Limb (tissue), 2 donors: ENCODE measurements around the gene HBG2.
"Not testable (repeated sequence)": the region's sequence is repeated elsewhere in the genome, so short reads cannot be mapped to it uniquely, and the experiment has no call there.

Experiments used
- DNase-seq, 2 donors: peaks; one replicate each; pipeline ENCODE4 v3.0.0-alpha.2; 2016; ENCODE audit errors: extremely low spot score in 2 of 2

Gene HBG2

DNA sequence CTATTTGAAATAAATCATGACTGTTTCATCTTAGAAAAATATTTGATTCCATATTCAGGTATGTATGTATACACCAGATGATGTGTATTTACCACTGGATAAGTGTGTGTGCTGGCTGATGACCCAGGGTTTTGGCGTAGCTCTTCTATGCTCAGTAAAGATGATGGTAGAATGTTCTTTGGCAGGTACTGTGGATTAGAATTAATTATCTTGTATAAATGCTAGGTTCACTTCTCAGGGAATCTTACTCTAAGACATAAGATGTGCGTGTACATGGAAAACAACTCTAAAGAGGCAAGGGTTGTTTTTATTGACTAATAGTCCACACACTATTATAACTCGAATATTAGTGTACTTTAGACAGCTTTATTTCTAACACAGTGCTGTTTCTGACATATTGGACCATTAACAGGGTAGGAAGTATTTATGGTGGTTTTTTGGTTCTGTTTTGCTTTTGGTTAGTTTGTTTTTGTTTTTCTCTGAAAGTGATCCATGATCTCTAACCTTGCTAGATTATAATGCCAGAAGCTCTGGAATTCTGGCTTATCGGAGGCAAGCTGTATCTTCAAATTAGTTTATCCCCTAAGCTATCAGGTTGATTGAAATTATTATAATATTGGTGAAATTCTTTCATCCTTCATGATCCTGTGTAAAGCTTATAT lies 3.9 kb downstream of the HBG2 start:
- DNase-seq = no peak

DNA sequence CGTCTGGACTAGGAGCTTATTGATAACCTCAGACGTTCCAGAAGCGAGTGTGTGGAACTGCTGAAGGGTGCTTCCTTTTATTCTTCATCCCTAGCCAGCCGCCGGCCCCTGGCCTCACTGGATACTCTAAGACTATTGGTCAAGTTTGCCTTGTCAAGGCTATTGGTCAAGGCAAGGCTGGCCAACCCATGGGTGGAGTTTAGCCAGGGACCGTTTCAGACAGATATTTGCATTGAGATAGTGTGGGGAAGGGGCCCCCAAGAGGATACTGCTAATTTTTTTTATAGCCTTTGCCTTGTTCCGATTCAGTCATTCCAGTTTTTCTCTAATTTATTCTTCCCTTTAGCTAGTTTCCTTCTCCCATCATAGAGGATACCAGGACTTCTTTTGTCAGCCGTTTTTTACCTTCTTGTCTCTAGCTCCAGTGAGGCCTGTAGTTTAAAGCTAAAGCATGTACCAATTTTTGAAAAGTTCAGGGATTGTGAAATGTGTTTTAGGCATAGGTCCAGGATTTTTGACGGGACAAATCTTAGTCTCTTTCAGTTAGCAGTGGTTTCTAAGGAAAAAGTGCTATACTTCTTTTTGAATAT lies 4.7 kb downstream of the HBG2 start, which contains the start of gene HBG1:
Gene HBG1, minus strand, starts transcription at position 51 of the 590 bp plus-strand sequence. CDS start 53 bp downstream, outside the sequence.
- DNase-seq = not testable (repeated sequence)

DNA sequence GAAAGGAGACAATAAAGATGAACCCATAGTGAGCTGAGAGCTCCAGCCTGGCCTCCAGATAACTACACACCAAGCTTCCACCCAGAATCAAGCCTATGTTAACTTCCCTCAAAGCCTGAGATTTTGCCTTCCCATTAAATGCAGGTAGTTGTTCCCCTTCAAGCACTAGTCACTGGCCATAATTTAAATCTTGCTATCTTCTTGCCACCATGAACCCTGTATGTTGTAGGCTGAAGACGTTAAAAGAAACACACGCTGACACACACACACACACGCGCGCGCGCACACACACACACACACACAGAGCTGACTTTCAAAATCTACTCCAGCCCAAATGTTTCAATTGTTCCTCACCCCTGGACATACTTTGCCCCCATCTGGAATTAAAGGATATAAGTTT lies 6.1 kb downstream of the HBG2 start:
- DNase-seq = not testable (repeated sequence)

DNA sequence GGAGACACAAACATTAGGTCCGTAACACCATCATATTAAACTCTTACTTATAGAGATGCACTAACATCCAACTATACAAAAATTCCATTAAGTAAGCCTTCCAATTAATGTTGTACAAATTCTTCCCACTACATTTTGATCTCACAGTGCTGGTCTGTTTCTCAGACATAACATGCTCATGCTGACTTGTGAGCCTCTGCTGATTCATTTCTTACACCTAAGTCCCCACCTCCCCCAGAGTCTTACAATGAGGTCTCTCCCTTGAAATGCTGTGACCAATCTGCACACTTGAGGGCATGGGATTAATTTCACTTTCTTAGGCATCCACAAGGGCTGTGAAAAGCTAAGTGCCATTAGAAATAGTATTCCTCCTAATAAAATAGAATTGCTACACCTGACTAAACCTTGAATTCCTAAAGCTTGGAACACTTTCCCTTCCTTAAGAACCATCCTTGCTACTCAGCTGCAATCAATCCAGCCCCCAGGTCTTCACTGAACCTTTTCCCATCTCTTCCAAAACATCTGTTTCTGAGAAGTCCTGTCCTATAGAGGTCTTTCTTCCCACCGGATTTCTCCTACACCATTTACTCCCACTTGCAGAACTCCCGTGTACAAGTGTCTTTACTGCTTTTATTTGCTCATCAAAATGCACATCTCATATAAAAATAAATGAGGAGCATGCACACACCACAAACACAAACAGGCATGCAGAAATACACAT lies 6.9 kb downstream of the HBG2 start:
- no peak for DNase-seq

DNA sequence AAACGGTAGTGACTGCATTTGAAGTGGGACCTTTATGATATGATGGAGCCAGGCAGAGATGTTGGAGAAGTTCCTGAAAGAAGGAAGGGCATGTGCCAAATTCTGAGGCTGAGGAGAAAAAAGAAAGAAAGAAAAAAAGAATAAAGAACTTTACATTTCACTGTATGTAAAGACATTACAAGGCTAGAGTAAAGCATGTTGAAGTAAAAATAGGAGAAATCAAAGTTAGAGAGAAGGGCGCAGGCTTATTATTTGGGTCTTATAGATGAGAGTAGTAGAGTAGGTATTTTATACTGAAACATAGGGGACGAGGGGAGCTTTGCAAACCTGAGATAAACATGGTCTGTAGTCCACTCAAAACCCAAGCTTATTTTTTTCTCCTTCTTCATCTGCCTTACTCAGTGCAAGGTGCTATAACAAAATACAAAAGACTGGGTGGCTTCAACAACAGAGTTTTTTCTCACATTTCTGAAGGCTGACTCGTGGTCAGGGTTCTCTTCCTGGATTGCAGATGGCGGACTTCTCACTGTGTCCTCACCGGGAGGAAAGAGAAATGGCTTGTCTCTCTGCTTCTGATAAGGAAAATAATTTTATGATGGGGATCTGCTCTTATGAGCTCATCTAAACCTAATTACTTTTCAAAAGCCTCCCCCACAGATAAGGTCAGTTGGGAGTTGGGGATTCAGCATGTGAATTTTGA lies 7.7 kb downstream of the HBG2 start:
- no peak for DNase-seq

DNA sequence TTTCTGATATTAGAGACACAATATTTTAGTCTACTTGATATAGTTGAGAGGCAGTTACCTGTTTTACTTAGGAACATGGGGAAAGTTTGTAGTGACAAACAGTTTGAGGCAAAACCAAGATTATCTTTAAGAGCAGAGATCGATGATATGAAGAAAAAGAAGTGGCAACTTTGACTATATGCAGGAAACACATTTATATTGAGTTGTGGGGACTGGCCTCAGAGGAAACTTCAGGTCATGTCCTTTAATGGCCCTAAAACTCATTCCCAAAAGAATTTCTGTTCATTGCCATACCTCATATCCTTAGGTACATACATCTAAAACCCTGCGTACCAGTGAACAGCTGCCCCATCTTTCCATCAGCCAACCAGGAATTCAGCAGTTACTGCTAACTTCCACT lies 9.4 kb downstream of the HBG2 start:
- no peak for DNase-seq

DNA sequence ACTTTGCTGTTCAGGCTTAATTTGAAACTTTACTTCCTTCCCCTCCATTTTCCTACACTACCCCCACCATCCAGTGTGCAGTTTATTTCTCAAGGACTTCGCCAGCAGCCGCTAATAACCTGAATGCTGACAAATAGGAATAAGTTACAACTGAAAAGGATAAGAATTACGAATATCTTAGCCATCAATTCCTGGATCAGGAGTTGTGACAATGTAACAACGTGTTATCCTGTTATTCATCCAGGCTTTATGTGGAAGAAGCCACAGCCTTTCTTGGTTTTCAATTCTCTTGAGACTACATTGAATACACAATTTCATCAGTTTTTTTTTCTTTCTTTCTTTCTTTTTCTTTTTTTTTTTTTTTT lies 10.8 kb downstream of the HBG2 start:
- DNase-seq = no peak

DNA sequence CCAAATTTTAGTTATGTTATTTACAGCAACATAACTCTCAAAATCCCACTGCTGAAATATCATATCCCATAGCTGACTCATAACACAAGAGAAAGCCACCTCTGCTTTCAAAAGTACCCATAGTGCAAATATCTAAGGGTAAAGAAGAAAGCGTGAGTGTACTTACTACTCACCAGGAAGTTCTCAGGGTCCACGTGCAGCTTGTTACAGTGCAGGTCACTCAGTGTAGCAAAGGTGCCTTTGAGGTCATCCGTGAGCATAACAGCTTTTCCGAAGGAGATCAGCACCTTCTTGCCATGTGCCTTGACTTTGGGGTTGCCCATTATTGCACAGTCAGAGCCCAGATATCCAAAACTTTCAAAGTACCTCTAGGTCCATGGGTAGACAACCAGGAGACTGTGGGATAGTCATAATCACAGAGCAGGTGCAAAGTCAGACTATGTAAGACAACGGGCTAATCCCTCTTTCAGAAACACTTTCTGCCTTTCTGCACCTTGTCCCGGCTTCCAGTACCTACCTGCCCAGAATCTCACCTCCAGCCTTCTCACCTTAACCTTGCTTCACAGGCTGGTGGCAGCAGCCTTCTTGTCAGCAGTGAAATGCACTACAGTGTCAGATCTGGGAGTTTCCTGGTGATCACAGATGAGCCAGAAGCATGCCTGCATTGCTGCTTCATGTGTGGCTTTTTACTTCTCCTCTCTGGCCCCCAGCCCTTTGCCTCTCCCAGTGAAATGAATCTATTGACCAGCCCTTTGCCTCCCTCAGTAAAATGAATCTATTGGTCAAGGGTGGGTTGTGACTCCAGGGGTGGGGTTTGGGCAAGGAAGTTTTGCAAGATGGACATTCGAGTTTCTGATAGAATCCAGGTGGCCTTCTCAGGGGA lies 11.4 kb downstream of the HBG2 start:
- no peak for DNase-seq

DNA sequence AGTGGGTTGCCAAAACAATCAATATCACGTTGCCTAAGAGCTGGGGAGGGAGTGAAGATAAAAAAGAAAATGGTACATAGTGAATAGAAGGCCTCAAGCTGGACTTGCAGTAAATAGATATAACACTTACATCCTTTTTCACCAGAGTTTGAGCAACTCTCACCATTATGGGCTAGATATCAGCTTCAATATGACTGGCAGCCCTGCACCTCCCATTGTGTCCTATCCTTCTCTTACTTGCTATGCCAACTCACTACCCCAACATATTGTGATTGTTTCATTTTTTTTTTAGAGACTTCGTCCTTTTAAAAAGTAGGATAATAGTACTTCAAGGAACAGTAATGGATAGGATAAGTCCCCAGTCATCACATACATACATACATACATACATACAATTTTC lies 12.4 kb downstream of the HBG2 start:
- DNase-seq = no peak

DNA sequence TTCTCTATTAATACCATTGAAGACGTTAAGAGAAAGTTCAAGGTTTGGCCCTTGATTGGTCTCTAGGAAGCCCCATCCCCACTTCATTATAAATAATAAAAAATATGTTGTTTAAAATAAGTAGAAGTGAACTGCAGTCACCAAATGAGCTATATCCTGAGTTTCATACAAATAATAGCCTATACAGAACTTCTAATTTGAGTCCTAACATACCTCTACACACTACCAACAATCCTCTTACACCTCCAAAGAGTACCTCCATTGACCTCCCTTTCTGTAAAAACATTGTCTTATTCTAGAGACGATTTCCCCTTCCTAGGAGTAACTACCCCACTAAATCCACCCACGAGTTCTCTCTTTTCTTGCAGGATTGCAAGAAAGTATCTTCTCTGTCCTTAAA lies 13.1 kb downstream of the HBG2 start:
- DNase-seq = no peak

DNA sequence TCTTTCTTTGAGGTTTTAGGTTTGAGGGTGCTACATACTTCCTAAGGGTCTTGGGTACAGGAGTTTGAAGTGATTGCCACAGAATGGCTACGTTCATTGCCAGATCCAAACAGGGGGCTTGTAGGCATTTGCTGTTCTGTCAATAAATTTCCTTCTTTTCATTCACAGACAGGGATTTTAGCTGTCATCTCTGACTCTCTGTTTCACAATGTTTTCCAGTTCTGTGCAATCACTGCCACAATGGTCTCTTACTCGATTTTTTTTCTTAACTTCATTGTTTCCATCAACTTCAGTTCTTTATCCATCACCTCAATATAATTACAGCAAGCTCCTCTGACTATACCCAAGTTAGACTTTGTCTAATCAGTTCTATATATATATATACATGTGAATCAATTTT lies 14.1 kb downstream of the HBG2 start:
- no peak for DNase-seq

DNA sequence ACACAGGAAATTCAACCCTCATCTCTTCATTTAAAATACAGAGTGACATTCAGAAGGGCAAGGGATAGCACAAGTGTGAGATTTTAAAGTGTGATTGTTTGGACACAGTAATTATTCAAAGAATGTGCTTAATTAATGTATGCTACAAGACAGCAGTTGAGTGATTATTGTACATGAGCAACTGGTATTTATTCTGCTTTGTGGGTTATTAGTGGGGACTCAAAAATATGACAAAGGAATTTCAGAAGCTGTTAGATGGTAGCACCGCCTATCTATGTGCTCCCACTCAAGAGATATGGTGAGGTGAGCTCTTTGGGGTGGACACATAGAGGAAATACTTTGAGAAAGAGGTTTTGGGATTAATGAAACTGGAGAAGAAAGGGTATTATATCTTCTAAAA lies 14.5 kb downstream of the HBG2 start:
- no peak for DNase-seq

DNA sequence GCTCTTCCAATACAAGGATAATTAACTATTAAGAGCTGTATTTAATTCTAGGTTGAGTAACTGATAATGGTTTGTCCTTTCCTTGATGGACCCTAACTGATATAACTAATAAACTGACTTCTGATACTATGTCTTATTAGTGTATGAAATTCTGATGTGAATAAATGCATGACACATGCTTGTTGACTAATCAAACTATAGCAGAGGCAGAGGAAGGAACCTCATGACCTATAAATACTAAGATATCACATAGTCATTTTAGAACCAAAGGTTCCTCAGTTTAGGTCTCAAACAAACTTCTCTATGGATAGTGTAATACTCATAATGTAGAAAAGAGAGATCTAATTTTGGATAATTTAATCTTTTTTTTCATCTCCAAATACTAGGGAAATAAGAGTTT lies 15.5 kb downstream of the HBG2 start:
- no peak for DNase-seq

DNA sequence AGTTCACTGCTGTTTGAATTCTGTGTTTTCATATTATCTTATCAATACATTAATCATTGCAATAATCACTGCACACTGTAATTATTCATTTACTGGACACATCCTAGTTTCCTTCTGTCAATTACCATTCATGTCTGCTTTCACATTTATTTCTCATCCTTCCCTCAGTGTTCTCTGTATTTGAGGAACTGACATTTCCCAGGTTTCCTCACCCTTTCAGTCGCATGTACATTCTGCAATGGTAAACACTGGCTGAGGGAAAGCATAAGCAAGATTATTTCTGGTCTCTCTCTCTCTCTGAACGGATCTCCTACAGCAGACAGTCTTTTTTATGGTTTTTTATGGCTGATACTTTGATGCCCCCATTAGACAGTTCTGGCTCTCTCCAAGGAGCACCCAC lies 16.1 kb downstream of the HBG2 start:
- no peak for DNase-seq

DNA sequence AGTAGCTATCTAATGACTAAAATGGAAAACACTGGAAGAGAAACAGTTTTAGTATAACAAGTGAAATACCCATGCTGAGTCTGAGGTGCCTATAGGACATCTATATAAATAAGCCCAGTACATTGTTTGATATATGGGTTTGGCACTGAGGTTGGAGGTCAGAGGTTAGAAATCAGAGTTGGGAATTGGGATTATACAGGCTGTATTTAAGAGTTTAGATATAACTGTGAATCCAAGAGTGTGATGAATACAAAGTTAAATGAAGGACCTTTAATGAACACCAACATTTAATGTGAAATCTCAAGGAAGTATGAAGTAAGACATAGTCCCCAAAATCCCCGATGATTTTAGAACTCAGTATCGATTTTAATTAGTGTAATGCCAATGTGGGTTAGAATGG lies 17.2 kb downstream of the HBG2 start:
- no peak for DNase-seq

DNA sequence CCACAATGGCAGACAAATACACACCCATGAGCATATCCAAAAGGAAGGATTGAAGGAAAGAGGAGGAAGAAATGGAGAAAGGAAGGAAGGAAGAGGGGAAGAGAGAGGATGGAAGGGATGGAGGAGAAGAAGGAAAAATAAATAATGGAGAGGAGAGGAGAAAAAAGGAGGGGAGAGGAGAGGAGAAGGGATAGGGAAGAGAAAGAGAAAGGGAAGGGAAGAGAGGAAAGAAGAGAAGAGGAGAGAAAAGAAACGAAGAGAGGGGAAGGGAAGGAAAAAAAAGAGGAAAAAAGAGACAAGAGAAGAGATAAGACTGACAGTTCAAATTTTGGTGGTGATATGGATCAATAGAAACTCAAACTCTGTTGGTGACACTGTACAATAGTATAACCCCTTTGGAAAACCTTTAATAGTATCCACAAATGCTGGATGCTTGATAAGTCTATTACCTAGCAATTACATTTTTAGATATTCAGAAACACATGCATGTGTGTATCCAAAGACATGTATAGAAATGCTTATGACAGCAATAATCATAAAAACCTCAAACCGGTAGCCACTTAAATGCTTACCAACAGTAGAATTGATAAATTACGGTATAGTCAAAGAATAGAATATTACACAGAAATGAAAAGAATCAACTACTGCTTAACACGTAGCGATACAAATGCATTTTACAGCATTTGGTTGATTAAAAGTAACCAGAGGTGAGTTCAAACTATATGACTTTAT lies 19.1 kb downstream of the HBG2 start:
- no peak for DNase-seq

DNA sequence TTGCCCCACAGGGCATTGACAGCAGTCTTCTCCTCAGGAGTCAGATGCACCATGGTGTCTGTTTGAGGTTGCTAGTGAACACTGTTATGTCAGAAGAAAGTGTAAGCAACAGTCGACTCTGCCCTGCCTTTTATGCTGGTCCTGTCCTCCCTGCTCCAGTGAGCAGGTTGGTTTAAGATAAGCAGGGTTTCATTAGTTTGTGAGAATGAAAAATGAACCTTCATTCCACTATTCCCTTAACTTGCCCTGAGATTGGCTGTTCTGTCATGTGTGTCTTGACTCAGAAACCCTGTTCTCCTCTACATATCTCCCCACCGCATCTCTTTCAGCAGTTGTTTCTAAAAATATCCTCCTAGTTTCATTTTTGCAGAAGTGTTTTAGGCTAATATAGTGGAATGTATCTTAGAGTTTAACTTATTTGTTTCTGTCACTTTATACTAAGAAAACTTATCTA lies 20.2 kb downstream of the HBG2 start, which contains the start of gene HBD:
Gene HBD, minus strand, starts transcription at position 103 of the 454 bp plus-strand sequence. Its CDS starts 50 bp downstream, at position 53.
- no peak for DNase-seq

DNA sequence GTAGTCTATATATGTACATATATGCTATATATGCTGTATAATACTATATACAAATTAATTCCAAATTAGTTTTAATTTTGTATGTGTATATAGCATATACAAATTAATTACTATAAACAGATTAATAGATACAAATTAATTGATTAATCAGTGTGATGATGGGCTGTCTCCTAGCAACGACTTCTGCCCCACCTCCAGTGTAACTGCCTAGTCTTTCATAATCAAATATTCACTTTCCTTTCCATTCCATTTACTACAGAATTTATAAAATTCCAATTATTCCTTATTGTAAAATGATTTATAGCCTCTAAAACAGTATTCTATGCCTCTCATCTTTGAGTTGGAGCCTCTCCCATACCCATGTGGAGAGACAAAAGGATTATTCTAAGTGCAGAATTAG lies 21.3 kb downstream of the HBG2 start:
- no peak for DNase-seq

DNA sequence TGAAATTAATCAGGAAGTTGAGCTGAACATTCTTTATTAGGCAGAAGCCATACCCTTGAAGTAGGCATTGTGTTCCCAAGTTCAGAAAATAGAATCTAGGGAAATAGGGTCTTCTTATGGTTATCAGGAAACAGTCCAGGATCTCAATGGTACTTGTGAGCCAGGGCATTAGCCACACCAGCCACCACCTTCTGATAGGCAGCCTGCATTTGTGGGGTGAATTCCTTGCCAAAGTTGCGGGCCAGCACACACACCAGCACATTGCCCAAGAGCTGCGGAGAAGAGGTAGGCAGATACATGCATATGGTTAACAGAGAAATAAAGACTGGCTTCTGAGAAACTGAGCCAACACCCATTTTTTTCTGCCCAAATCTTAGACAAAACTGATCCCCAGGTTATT lies 21.8 kb downstream of the HBG2 start:
- DNase-seq = no peak

DNA sequence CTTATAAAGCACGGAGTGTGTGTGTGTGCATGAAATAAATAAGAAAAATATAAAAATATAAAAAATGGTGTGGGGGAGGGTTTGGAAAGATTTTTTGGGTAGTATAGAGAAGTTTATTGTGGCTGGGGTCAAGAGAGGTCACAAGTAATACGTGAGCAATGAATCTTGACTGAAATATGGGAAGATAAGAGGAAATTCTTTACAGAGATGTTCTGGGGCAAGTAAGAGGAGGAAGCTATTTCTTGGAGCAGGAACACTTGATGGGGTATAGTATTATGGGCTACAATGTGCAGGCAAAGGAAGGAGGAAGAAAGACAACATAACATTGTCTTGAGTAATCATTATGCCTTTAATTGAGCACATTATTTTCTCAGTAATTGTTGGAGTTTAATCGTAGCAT lies 22.4 kb downstream of the HBG2 start:
- no peak for DNase-seq
